Measurements from ENCODE around the gene HOXB7. TPM values are rescaled to one million over a fixed set of nuclear protein-coding genes. Genes with fewer than 3 reads are reported as not detected.
A peak's percentile ranks its signal among the peaks of the same experiment; 100 is the strongest.

Gene HOXB7
- total and polyA plus RNA-seq, 4 donors = 0.08 to 0.31 (median 0.27) TPM

- WGBS = 27% methylated on average over 7 of the region's 7 CpGs
- peaks cover 0 to 25% (median 4%) of the 10 kb centered on the region in 4 donors for H3K4me1 ChIP-seq (ENCODE audit: control insufficient read depth in 4 of 4, insufficient read depth in 4 of 4, low read length in 3 of 4)
- H3K27ac ChIP-seq (ENCODE audit: low read depth in 1 of 2, low read length in 2 of 2) = no peak overlapping the region
- H3K27me3 ChIP-seq (ENCODE audit: control insufficient read depth in 4 of 4, insufficient read depth in 4 of 4, low read length in 3 of 4) = peaks cover 4 to 38% (median 12%) of the 10 kb centered on the region in 4 donors
- H3K36me3 ChIP-seq (ENCODE audit: control insufficient read depth in 4 of 4, insufficient read depth in 3 of 4, low read depth in 1 of 4, low read length in 3 of 4) = no peaks in the 10 kb centered on the region
- no peak overlapping the region for H3K9ac ChIP-seq (ENCODE audit: low read depth in 1 of 2, low read length in 2 of 2)
- DNase-seq (ENCODE audit: low spot score) = no peak
- H3K9me3 ChIP-seq (ENCODE audit: control insufficient read depth in 4 of 4, low read length in 3 of 4) = no peaks in the 10 kb centered on the region
- no peak overlapping the region for H3K4me3 ChIP-seq (ENCODE audit: low read depth in 1 of 3, low read length in 3 of 3)
- no peak for TF ChIP-seq ATF3 (IDR thresholded peaks at IDR 0.05)
- no peak for TF ChIP-seq MAX (IDR thresholded peaks at IDR 0.05)
- no peak for TF ChIP-seq RXRA (IDR thresholded peaks at IDR 0.05)
- TF ChIP-seq TAF1 (conservative IDR thresholded peaks at IDR 0.05) = no peak
- no peak for TF ChIP-seq HNF4G (IDR thresholded peaks at IDR 0.05)
- no peak for TF ChIP-seq FOXA2 (IDR thresholded peaks at IDR 0.05)
- no peak for TF ChIP-seq YY1 (IDR thresholded peaks at IDR 0.05)
- TF ChIP-seq CTCF (IDR thresholded peaks at IDR 0.05; ENCODE audit: low read depth, low read length, missing input control) = no peak
- TF ChIP-seq ZBTB33 (IDR thresholded peaks at IDR 0.05) = no peak
- no peak for TF ChIP-seq SP1 (IDR thresholded peaks at IDR 0.05)
- TF ChIP-seq NR2F2 (IDR thresholded peaks at IDR 0.05) = no peak
These were observed 12.1 kb downstream of the HOXB7 start for GRCh38 chr17:48598736-48599135.

GRCh38 chr17:48597778-48598631 lies 12.8 kb downstream of the HOXB7 start:
- DNase-seq (ENCODE audit: low spot score) = no peak
- no peak overlapping the region for H3K9ac ChIP-seq (ENCODE audit: low read depth in 1 of 2, low read length in 2 of 2)

More at GRCh38 chr17:48597778-48598631, 12.8 kb downstream of the HOXB7 start:
- TF ChIP-seq JUND (IDR thresholded peaks at IDR 0.05) (no peak), GABPA (IDR thresholded peaks at IDR 0.05 in 1 of 2, conservative IDR thresholded peaks at IDR 0.05 in 1 of 2) (no peak), EGR1 (IDR thresholded peaks at IDR 0.05; ENCODE audit: low read depth in 2 of 2) (no peak), YY1 (IDR thresholded peaks at IDR 0.05) (no peak), RXRA (IDR thresholded peaks at IDR 0.05) (no peak), SP1 (IDR thresholded peaks at IDR 0.05) (no peak), ZBTB33 (IDR thresholded peaks at IDR 0.05) (no peak), CTCF (IDR thresholded peaks at IDR 0.05; ENCODE audit: low read depth, low read length, missing input control) (no peak)
- Histone ChIP-seq H3K27ac (ENCODE audit: low read depth in 1 of 2, low read length in 2 of 2) (peak overlapping the region; percentile 32 to 57), H3K36me3 (ENCODE audit: control insufficient read depth in 4 of 4, insufficient read depth in 3 of 4, low read depth in 1 of 4, low read length in 3 of 4) (no peaks in the 10 kb centered on the region), H3K27me3 (ENCODE audit: control insufficient read depth in 4 of 4, insufficient read depth in 4 of 4, low read length in 3 of 4) (peaks cover 4 to 32% (median 10%) of the 10 kb centered on the region in 4 donors), H3K4me1 (ENCODE audit: control insufficient read depth in 4 of 4, insufficient read depth in 4 of 4, low read length in 3 of 4) (peaks cover 0 to 30% (median 4%) of the 10 kb centered on the region in 4 donors), H3K9me3 (ENCODE audit: control insufficient read depth in 4 of 4, low read length in 3 of 4) (no peaks in the 10 kb centered on the region), H3K4me3 (ENCODE audit: low read depth in 1 of 3, low read length in 3 of 3) (peak overlapping the region in 2 of 3 donors; percentile 2 to 35)
- 2% methylated on average over 68 of the region's 68 CpGs for WGBS

Measured in liver (tissue), 9 donors.